A549 (cell line): ENCODE data around the gene SPRR2D.

Experiments
- BHLHE40 ChIP-seq: IDR thresholded peaks from 2 replicates; pipeline ENCODE4 v1.6.1; 2012; ENCODE audit warnings: low read depth, low read length, inconsistent platforms
- CHD2 ChIP-seq: fragments of 150-350 bp; IDR thresholded peaks from 2 replicates; pipeline ENCODE4 v1.6.1; 2014; ENCODE audit warnings: low read length; ENCODE audit not compliant: partially characterized antibody
- CTCF ChIP-seq: fragments of >200 bp; sonication (Bioruptor Twin); formaldehyde crosslinking; IDR thresholded peaks from 3 replicates; pipeline ENCODE4 v1.5.1; 2016
- ESRRA ChIP-seq: fragments of 150-350 bp; IDR thresholded peaks from 2 replicates; pipeline ENCODE4 v1.6.1; 2014; ENCODE audit warnings: mild to moderate bottlenecking, low read length, borderline replicate concordance
- HMGXB4 ChIP-seq: fragments of 250-450 bp; sonication (Bioruptor Pico); IDR thresholded peaks from 2 replicates; pipeline ENCODE4 v1.5.0; 2021; ENCODE audit warnings: mild to moderate bottlenecking, moderate library complexity, borderline replicate concordance
- MAFK ChIP-seq: fragments of 450-650 bp; IDR thresholded peaks from 2 replicates; pipeline ENCODE4 v1.6.1; 2014; ENCODE audit not compliant: partially characterized antibody
- MAZ ChIP-seq: fragments of 150-350 bp; IDR thresholded peaks from 2 replicates; pipeline ENCODE4 v1.6.1; 2014; ENCODE audit warnings: antibody characterized with exemption, low read depth, low read length, borderline replicate concordance
- PBX3 ChIP-seq: IDR thresholded peaks from 2 replicates; pipeline ENCODE4 v1.6.1; 2012
- PHF8 ChIP-seq: fragments of 200-600 bp; sonication (generic); IDR thresholded peaks from 2 replicates; pipeline ENCODE4 v1.6.1; 2016; ENCODE audit warnings: low read depth, mild to moderate bottlenecking, antibody characterized with exemption, moderate library complexity, borderline replicate concordance
- POLR2A ChIP-seq: IDR thresholded peaks from 2 replicates; pipeline ENCODE4 v1.6.1; 2012; ENCODE audit warnings: mild to moderate bottlenecking, low read length
- RFX5 ChIP-seq: fragments of 450-650 bp; IDR thresholded peaks from 2 replicates; pipeline ENCODE4 v1.7.1; 2014; ENCODE audit warnings: antibody characterized with exemption, mild to moderate bottlenecking, moderate library complexity
- RNF2 ChIP-seq: fragments of 200-600 bp; sonication (generic); IDR thresholded peaks from 2 replicates; pipeline ENCODE4 v1.6.1; 2016; ENCODE audit warnings: low read depth, mild to moderate bottlenecking, antibody characterized with exemption, moderate library complexity, borderline replicate concordance
- SREBF2 ChIP-seq: fragments of 450-650 bp; IDR thresholded peaks from 2 replicates; pipeline ENCODE4 v1.6.1; 2014; ENCODE audit warnings: mild to moderate bottlenecking, moderate library complexity

DNA sequence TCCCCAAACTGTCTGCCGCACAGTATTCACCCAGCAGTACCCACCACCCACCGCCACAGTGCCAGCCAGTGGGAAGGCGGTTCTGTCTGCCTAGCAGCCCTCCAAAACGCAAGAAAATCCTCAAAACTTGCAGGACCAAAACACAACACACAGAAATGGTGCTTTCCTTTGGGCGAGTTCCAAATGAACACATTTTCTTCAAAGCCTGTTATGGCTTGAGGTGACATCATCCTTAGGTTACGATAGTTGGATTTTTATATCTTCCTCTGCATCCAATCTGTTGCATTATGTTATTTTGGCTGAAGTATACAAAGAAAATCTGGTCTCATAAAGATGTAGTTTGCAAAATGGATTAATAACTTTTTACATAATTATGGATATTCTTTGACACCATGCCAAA, 47.7 kb downstream of the SPRR2D start:
- TF ChIP-seq CTCF (no peak), CHD2 (no peak), POLR2A (no peak), MAZ (no peak), RNF2 (no peak), PBX3 (no peak), PHF8 (no peak), BHLHE40 (no peak), MAFK (no peak), SREBF2 (no peak), HMGXB4 (CRISPR knock-in tag) (no peak), RFX5 (no peak), ESRRA (no peak)
